NCI-H2196 treated with DMSO at 0.1 percent for 48 hours (cell line): Measurements from ENCODE around the gene PILRA.
"Not testable (repeated sequence)": the region's sequence is repeated elsewhere in the genome, so short reads cannot be mapped to it uniquely, and the experiment has no call there.

Source experiments
- DNase-seq: peaks from one replicate; lab custom pipeline; 2025; ENCODE audit not compliant: unreplicated experiment; lab: John Stamatoyannopoulos, UW

Gene PILRA

GRCh38 chr7:100357131-100357561, 16.1 kb upstream of the PILRA start:
- DNase-seq, result no peak

- DNase-seq, result no peak
These were observed 15.0 kb upstream of the PILRA start, which contains the start of gene PILRB for GRCh38 chr7:100358027-100358856. TSS of gene PILRB (plus strand) at chr7:100358117. CDS start at chr7:100358303, 186 bp downstream.

- no peak for DNase-seq
These were observed 14.5 kb upstream of the PILRA start for GRCh38 chr7:100358857-100359212.

- DNase-seq, result no peak
These were observed 13.0 kb upstream of the PILRA start for GRCh38 chr7:100360135-100360854.

- DNase-seq, result no peak
These were observed 10.2 kb upstream of the PILRA start for GRCh38 chr7:100363098-100363497.

GRCh38 chr7:100363797-100364196, 9.5 kb upstream of the PILRA start:
- DNase-seq, result not testable (repeated sequence)

GRCh38 chr7:100364480-100364879, 8.8 kb upstream of the PILRA start:
- DNase-seq, result no peak

GRCh38 chr7:100365998-100366367, 7.3 kb upstream of the PILRA start:
- DNase-seq, result not testable (repeated sequence)

- no peak for DNase-seq
These were observed 6.7 kb upstream of the PILRA start for GRCh38 chr7:100366411-100367250.

GRCh38 chr7:100367251-100367620, 6.1 kb upstream of the PILRA start:
- DNase-seq, result no peak

GRCh38 chr7:100367676-100368613, 5.3 kb upstream of the PILRA start:
- no peak for DNase-seq

- no peak for DNase-seq
These were observed 4.2 kb upstream of the PILRA start for GRCh38 chr7:100369105-100369504.

- DNase-seq, result no peak
These were observed 3.0 kb upstream of the PILRA start for GRCh38 chr7:100370303-100370702.

- no peak for DNase-seq
These were observed 2.5 kb upstream of the PILRA start for GRCh38 chr7:100370746-100371145.

GRCh38 chr7:100371561-100372171, 1.6 kb upstream of the PILRA start:
- no peak for DNase-seq

GRCh38 chr7:100372256-100372655, 1.0 kb upstream of the PILRA start:
- DNase-seq, result no peak

GRCh38 chr7:100372694-100373093, 593 bp upstream of the PILRA start:
- no peak for DNase-seq

GRCh38 chr7:100373870-100374598, 747 bp downstream of the PILRA start:
- not testable (repeated sequence) for DNase-seq

GRCh38 chr7:100374601-100375000, 1.3 kb downstream of the PILRA start:
- no peak for DNase-seq
